ENCODE measurements around the gene GZMM.

DNA sequence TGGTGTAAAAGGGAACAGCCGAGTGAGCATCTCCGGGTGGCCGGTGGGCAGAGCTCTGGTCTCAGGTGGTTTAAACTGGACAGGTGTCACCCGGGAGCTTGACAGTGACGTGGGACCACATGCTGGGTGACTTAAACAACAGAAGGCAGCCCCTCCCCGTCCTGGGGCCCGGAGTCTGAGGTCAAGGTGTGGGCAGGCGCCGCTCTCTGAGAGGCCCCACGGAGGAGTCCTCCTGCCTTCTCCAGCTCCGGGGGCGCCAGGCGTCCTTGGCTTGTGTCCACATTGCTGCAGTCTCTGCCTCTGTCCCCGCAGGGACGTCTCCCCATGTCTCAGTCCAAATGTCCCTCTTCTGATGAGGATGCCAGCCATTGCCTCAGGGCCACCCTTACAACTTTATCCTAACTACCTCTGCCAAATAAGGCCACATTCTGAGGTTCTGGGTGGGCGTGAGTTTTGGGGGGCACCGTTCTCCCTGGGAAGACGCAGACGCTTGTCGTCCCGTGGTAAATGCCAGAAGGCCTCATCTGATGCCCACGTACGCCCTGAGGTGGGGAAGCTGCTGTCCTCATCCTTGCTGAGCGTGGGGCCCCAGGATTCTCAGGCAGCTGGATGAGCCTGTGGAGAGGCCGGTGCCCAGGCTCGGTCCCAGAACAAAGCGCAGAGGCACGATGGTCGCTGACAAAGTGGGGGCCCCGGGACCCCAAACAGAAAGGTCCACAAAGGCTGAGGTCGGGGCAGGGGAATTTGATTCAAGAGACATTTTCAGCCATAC is 12.9 kb downstream of the GZMM start:
- no peak for TF ChIP-seq EZH2phosphoT487 (IDR thresholded peaks at IDR 0.05; ENCODE audit: insufficient read depth, low read depth)
- TF ChIP-seq EZH2 (IDR thresholded peaks at IDR 0.05; ENCODE audit: insufficient read depth, poor library complexity, severe bottlenecking) = no peak
